Activated T-helper 1 cell treated with anti-CD3 and anti-CD28 coated beads, Interleukin-12 subunit alpha, Interleukin-12 subunit beta, Interleukin-2, Interleukin-4 antibody, amounts not matched to agents 30 ng/mL and 10 ng/mL and 1 ng/mL, durations not matched to agents 14 hours and 24 hours and 36 hours (primary cell): Measurements from ENCODE around the gene GLG1. TPM values are rescaled to one million over a fixed set of nuclear protein-coding genes. Genes with fewer than 3 reads are reported as not detected.
"Not testable (repeated sequence)": the region's sequence is repeated elsewhere in the genome, so short reads cannot be mapped to it uniquely, and the experiment has no call there.

ENCODE experiments used
- DNase-seq: peaks from one replicate; pipeline ENCODE4 v3.0.0; 2021; ENCODE audit warnings: low spot score
- H3K27ac Mint-ChIP-seq: one replicate; pipeline ENCODE4 v1.8.0; 2021; ENCODE audit warnings: mild to moderate bottlenecking, mixed read lengths
- H3K27me3 Mint-ChIP-seq: one replicate; pipeline ENCODE4 v1.8.0; 2022; ENCODE audit warnings: mild to moderate bottlenecking, moderate library complexity, mixed read lengths; ENCODE audit not compliant: insufficient read depth
- H3K36me3 Mint-ChIP-seq: one replicate; pipeline ENCODE4 v1.8.0; 2021; ENCODE audit warnings: low read depth, mixed read lengths
- H3K4me1 Mint-ChIP-seq: one replicate; pipeline ENCODE4 v1.8.0; 2021; ENCODE audit warnings: low read depth, mixed read lengths
- H3K4me3 Mint-ChIP-seq: one replicate; pipeline ENCODE4 v1.8.0; 2021; ENCODE audit warnings: mild to moderate bottlenecking, moderate library complexity, mixed read lengths
- H3K9me3 Mint-ChIP-seq: one replicate; pipeline ENCODE4 v1.8.0; 2021; ENCODE audit warnings: mixed read lengths
- intact Hi-C: fragments of 100-400 bp; cut with micrococcal nuclease; formaldehyde crosslinking; loops from one replicate; pipeline ENCODE4 v1.15.1; 2024
- total RNA-seq: library from RNA; stranded (reverse); gene quantifications from 2 replicates; pipeline ENCODE4 v1.2.3, GENCODE V29; 2022

The GLG1 gene
- total RNA-seq, result 66.5 and 71.8 TPM in 2 replicates

- intact Hi-C loops, result loop anchor here (1.0 to 10.0 kb wide), 14 partner anchors 21 to 1038 kb away; partner anchors contain the start of genes CFDP1, KARS1, MLKL and PSMD7
- Mint-ChIP-seq H3K4me3 (peak within 1 kb of the TSS; percentile 92), H3K27ac (peak within 1 kb of the TSS; percentile 92), H3K36me3 (peaks cover 15% of the 10 kb centered on the region), H3K4me1 (peaks cover 64% of the 10 kb centered on the region), H3K9me3 (peaks cover 3% of the 10 kb centered on the region), H3K27me3 (no peaks in the 10 kb centered on the region)
- DNase-seq, result peak; percentile 89
Observed at GRCh38 chr16:74606521-74607309, at the start of gene GLG1. TSS of gene GLG1 (minus strand) at chr16:74607114. CDS start at chr16:74607094, 20 bp downstream.

GRCh38 chr16:74654536-74655050 lies 47.7 kb upstream of the GLG1 start:
- H3K9me3 Mint-ChIP-seq, result no peaks in the 10 kb centered on the region
- no peaks in the 10 kb centered on the region for H3K27me3 Mint-ChIP-seq
- H3K27ac Mint-ChIP-seq, result no peak overlapping the region

GRCh38 chr16:74652883-74653282 lies 46.0 kb upstream of the GLG1 start:
- DNase-seq, H3K27me3 Mint-ChIP-seq, H3K9me3 Mint-ChIP-seq, H3K27ac Mint-ChIP-seq, H3K4me3 Mint-ChIP-seq: not testable (repeated sequence)
- intact Hi-C loops, result loop anchor here (2.0 kb wide), 1 partner anchor 26 kb away; no protein-coding TSS in a partner anchor
- H3K4me1 Mint-ChIP-seq, result peaks cover 33% of the 10 kb centered on the region
- H3K36me3 Mint-ChIP-seq, result peaks cover 35% of the 10 kb centered on the region

More at GRCh38 chr16:74654536-74655050, 47.7 kb upstream of the GLG1 start:
- no peak overlapping the region for H3K4me3 Mint-ChIP-seq
- no peak for DNase-seq
- peaks cover 50% of the 10 kb centered on the region for H3K4me1 Mint-ChIP-seq
- peaks cover 43% of the 10 kb centered on the region for H3K36me3 Mint-ChIP-seq
- intact Hi-C loops, result no loop called here

- Mint-ChIP-seq H3K27me3 (no peaks in the 10 kb centered on the region), H3K36me3 (peaks cover 35% of the 10 kb centered on the region), H3K27ac (no peak overlapping the region), H3K4me1 (peaks cover 29% of the 10 kb centered on the region), H3K4me3 (no peak overlapping the region), H3K9me3 (no peaks in the 10 kb centered on the region)
- intact Hi-C loops, result loop anchor here (2.0 kb wide), 1 partner anchor 25 kb away; no protein-coding TSS in a partner anchor
- DNase-seq, result no peak
Observed at GRCh38 chr16:74652249-74652648, 45.3 kb upstream of the GLG1 start.

- intact Hi-C loops, result loop anchor here (1.0 to 2.0 kb wide), 2 partner anchors 12 to 25 kb away; no protein-coding TSS in a partner anchor
- no peak for DNase-seq
- Mint-ChIP-seq H3K4me3 (no peak overlapping the region), H3K27me3 (no peaks in the 10 kb centered on the region), H3K36me3 (peaks cover 33% of the 10 kb centered on the region), H3K4me1 (peaks cover 26% of the 10 kb centered on the region), H3K27ac (no peak overlapping the region), H3K9me3 (no peaks in the 10 kb centered on the region)
Observed at GRCh38 chr16:74651841-74652240, 44.9 kb upstream of the GLG1 start.

GRCh38 chr16:74650966-74651567 lies 44.2 kb upstream of the GLG1 start:
- Mint-ChIP-seq H3K36me3 (peaks cover 29% of the 10 kb centered on the region), H3K27ac (no peak overlapping the region), H3K4me3 (no peak overlapping the region), H3K4me1 (peaks cover 23% of the 10 kb centered on the region), H3K27me3 (no peaks in the 10 kb centered on the region), H3K9me3 (no peaks in the 10 kb centered on the region)
- DNase-seq, result no peak
- intact Hi-C loops, result loop anchor here (1.0 kb wide), 1 partner anchor 13 kb away; no protein-coding TSS in a partner anchor

GRCh38 chr16:74649839-74650504 lies 43.1 kb upstream of the GLG1 start:
- no peak for DNase-seq
- no peak overlapping the region for H3K4me3 Mint-ChIP-seq
- H3K27ac Mint-ChIP-seq, result no peak overlapping the region
- H3K9me3 Mint-ChIP-seq, result no peaks in the 10 kb centered on the region
- peaks cover 23% of the 10 kb centered on the region for H3K36me3 Mint-ChIP-seq
- intact Hi-C loops, result no loop called here
- peaks cover 17% of the 10 kb centered on the region for H3K4me1 Mint-ChIP-seq
- no peaks in the 10 kb centered on the region for H3K27me3 Mint-ChIP-seq

GRCh38 chr16:74641969-74642368 lies 35.1 kb upstream of the GLG1 start:
- Mint-ChIP-seq H3K27me3 (no peaks in the 10 kb centered on the region), H3K4me3 (no peak overlapping the region), H3K27ac (no peak overlapping the region), H3K9me3 (no peaks in the 10 kb centered on the region), H3K4me1 (no peaks in the 10 kb centered on the region), H3K36me3 (peaks cover 31% of the 10 kb centered on the region)
- DNase-seq, result no peak
- intact Hi-C loops, result no loop called here

- peaks cover 30% of the 10 kb centered on the region for H3K36me3 Mint-ChIP-seq
- intact Hi-C loops, result no loop called here
- no peaks in the 10 kb centered on the region for H3K4me1 Mint-ChIP-seq
- H3K27ac Mint-ChIP-seq, result no peak overlapping the region
- H3K9me3 Mint-ChIP-seq, result no peaks in the 10 kb centered on the region
- DNase-seq, result no peak
- H3K4me3 Mint-ChIP-seq, result no peak overlapping the region
- H3K27me3 Mint-ChIP-seq, result no peaks in the 10 kb centered on the region
Observed at GRCh38 chr16:74637742-74638453, 31.0 kb upstream of the GLG1 start.

- Mint-ChIP-seq H3K27ac (no peak overlapping the region), H3K4me1 (no peaks in the 10 kb centered on the region), H3K36me3 (peaks cover 39% of the 10 kb centered on the region), H3K9me3 (no peaks in the 10 kb centered on the region), H3K4me3 (no peak overlapping the region), H3K27me3 (no peaks in the 10 kb centered on the region)
- intact Hi-C loops, result no loop called here
- no peak for DNase-seq
Observed at GRCh38 chr16:74635303-74635702, 28.4 kb upstream of the GLG1 start.

- intact Hi-C loops, result no loop called here
- Mint-ChIP-seq H3K4me1 (peaks cover 11% of the 10 kb centered on the region), H3K27me3 (no peaks in the 10 kb centered on the region), H3K9me3 (no peaks in the 10 kb centered on the region), H3K4me3 (no peak overlapping the region), H3K36me3 (peaks cover 47% of the 10 kb centered on the region), H3K27ac (no peak overlapping the region)
- DNase-seq, result no peak
Observed at GRCh38 chr16:74633686-74634085, 26.8 kb upstream of the GLG1 start.

GRCh38 chr16:74627506-74628220 lies 20.7 kb upstream of the GLG1 start:
- H3K27ac Mint-ChIP-seq, result peak overlapping the region; percentile 91
- no peaks in the 10 kb centered on the region for H3K27me3 Mint-ChIP-seq
- peaks cover 70% of the 10 kb centered on the region for H3K36me3 Mint-ChIP-seq
- H3K9me3 Mint-ChIP-seq, result no peaks in the 10 kb centered on the region
- DNase-seq, result no peak
- H3K4me3 Mint-ChIP-seq, result no peak overlapping the region
- intact Hi-C loops, result loop anchor here (1.0 to 5.0 kb wide), 5 partner anchors 20 to 260 kb away; partner anchors contain the start of genes GLG1 and RFWD3
- peaks cover 53% of the 10 kb centered on the region for H3K4me1 Mint-ChIP-seq
